HG03469 (cell line): ENCODE measurements around the gene MEX3C.

Source experiments
- ATAC-seq: cut with Tn5 transposase; IDR thresholded peaks from one replicate; pipeline ENCODE4 v1.9.1; 2021; ENCODE audit warnings: mild to moderate bottlenecking, moderate library complexity, moderate number of reproducible peaks; ENCODE audit not compliant: unreplicated experiment

Gene MEX3C

DNA sequence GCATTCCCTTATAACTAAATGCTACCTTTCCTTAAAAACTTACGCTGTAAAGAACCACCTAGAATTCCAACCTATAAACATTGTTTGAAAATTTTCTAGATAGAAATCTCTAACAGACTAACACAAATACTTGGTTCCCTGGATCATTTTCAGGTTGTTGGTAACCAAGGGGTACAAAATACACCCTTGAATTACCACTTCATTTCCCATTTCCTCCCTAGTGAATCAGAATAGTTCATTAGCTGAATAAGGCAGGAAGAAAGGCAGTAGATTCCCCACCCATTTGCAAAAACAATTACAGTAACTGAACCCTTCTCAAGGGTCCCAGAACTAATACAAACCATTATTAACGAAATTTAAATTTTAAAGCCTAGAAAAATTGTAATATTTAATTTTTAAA is 5.5 kb downstream of the MEX3C start:
- ATAC-seq = no peak

DNA sequence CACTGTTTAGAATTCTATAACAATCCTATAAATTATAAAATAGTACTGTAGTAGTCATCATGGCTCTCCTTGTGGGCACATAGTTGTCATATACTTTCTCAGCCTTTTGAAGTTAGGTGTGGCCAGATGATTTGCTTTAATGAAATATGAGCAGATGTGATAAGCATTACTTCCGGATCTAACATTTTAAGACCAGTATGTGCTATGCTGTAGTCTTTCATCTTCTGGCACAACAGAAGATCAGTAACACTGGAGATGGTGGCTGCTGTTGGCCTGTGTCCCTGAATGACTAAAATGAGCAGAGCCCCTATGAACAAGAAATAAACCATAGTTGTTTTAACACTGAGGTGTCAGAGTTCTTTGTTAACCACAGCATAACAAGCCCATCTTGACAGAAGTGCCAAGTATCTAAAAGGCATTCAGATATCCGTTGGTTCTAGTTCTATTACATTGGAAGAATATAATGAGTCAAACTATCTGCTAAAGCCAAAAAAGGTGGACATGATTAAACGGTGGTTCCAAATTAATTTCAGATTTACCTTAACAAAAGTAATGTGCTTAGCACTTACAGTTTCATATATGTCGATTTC is 6.3 kb downstream of the MEX3C start:
- no peak for ATAC-seq

DNA sequence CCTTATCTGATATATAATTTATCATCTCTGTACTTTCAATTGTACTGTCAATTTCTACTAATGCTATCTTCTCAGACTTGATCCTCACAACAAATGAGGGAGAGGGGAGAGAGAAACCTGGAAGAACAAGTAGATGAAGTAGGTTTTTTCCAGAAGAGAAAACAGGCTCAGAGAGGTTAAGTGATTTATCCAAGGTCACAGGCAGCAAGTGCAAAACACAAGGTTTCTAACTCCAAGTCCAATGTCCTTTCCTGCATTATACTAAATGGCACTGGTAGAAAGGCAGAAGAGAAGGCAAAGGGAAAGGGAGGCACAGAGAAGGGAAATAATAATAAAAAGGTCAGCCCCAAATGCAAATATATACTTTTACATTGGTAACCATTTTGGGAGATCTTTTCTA is 7.5 kb downstream of the MEX3C start:
- ATAC-seq = no peak

DNA sequence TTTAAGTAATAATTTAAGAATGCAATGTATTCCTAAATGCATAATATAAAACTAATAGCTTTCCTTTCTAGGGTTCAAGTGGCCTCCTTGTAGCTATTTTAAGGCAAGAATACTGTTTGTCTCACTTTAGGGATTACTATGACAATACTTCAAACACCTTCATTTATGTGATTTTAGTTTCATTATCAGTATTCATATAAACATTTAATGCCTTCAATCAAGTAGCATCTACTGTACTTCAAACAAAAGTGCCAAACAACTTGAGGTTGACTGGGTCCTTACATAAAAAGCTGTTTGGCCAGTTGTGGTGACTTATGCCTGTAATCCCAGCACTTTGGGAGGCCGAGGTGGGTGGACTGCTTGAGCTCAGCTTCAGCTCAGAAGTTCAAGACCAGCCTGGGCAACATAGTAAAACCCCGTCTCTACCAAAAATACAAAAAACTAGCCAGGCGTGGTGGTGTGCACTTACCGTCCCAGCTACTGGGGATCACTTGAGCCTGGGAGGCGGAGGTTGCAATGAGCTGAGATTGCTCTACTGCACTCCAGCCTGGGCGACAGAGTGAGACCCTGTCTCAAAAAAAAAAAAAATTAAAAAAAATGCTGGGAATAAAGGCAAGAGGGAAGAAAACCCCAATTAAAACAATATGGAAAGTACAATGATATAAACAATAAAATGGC is 9.3 kb downstream of the MEX3C start:
- ATAC-seq = peak; percentile 28

DNA sequence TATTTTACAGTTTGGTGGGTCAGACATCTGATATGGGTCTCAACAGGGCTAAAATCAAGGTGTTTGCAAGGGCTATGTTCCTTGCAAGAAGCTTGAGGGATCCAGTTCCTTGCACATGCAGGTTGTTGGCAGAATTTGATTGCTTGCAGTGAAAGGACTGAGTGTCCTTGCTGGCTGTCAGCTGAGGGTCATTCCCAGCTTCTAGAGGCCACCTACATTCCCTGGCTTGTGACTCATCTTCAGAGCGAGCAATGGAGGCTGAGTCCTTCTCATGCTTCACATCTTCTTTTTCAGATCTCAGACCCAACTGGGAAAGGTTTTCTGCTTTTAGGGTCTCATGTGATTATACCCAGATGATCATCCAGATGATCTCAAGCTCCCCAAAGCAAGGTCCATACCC is 12.4 kb downstream of the MEX3C start:
- ATAC-seq = no peak

DNA sequence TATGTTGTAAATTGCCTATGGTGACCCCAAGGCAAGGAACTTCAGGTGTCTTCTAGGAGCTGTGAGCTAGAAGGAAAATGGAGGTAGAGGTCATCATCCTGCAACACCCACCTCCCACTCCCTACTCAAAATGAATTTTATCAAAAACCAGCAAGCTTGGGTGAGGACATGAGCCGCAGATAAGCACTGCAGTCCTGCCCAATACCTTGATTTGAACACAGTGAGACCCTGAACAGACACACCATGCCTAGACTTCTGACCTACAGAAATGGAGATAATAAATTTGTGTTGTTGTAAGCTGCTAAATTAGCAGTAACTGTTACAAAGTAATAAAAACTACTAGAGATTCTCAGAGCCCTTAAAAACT is 13.4 kb downstream of the MEX3C start:
- ATAC-seq = no peak

DNA sequence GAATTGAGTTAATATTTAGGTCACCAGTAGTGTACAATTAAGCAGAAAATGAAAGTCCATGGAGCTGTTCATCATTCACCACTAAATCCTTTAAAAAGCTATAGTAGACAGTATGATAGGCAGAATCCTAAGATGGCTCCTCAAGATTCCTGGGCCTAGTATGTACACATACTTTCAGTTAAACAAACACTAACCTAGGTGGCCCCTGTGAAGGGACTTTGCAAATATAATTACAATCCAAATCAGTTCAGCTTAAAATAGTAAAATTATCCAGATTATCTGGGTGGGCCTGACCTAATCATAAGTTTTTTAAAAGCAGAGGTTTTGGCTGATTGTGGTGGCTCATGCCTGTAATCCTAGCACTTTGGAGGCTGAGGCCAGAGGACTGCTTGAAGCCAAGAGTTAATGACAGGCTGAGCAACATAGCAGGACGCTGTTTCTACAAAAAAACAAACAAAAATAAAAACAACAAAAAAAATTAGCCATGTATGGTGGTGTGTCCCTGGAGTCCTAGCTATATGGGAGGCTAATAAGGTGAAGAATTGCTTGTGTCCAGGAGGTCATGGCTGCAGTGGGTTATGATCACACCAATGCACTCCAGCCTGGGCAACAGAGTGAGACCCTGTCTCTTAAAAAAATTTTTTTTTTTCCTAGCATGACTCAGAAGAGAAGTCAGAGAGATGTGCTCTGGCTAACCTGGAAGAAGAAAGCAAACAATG is 13.9 kb downstream of the MEX3C start:
- no peak for ATAC-seq

DNA sequence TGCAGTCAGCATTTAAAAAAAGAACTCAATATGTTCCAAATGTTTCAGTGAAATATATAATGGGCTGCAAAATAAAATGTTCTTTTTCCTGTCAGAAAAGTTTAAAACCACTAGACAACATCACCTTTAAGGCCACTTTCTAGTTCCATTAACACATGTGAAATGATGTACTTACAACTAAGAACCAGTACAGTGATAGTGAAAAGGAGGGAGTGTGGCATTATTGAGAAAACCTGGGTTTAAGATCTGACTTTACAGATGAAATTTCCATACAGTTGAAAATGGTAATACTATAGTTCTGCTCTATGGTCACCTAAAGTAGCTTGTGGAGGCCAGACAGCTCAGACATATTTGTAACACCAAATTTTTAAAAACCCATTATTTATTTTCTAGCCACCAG is 14.7 kb downstream of the MEX3C start:
- no peak for ATAC-seq

DNA sequence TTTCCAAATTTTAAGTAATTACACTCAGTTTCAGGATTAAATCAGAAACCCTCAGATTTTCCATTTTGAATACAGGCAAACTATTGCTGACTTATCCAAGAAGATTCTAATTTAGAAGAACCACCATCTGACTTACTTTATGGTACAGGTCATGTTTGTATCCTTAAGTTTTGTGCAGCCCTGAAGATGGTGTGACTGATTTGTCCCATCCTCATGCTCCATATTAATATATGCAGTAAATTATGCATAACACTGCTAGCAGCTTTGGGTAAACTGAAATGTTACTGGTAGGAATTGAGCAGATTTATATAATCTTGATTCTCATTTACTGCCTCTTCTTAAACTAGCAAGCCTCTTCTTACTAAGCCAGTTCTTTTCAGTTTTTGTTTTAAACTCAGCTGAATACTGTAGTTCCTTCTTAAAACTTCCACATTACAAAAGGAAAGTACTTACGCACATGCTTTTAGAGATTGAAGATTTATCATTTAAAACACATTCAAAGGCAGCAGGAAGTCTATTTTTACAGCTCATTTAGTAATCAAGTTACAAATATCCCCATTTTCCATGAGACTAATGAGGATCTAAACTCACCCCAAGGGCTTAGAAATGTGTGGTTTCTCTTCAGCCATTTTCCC is 25.7 kb downstream of the MEX3C start:
- ATAC-seq = no peak

DNA sequence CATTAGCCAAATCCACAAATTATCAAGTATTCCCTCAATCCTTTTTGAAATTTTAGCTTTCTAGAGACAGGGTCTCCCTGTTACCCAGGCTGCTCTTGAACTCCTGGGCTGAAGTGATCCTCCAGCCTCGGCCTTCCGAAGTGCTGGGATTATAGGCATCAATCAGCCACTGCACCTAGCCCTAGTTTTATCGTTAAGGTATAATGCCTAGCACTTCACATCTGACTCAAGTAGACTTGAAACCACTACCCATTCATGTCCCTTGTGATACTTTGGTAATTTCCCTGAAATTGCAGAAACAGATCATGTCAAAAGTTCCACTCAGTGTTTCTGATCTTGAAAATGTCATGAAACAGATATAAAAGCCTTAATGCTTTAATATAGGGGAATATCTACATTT is 26.3 kb downstream of the MEX3C start:
- peak; percentile 58 for ATAC-seq

DNA sequence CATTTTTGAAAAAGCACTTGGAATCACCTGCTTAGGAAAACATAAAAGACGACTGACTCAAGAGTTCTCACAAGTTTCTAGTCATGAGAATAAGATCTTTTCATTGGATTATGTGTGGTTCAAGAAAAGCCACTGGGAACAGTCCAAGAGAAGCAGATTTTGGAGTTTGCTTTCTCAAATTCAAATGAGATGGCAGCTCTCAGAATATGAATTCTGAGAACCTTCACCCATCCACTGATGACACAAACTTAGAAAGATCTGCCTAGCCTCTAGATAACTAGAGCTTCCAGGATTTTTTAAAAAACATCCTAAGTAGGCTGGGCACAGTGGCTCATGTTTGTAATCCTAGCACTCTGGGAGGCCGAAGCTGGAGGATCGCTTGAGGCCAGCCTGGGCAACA is 26.8 kb downstream of the MEX3C start:
- ATAC-seq = no peak

DNA sequence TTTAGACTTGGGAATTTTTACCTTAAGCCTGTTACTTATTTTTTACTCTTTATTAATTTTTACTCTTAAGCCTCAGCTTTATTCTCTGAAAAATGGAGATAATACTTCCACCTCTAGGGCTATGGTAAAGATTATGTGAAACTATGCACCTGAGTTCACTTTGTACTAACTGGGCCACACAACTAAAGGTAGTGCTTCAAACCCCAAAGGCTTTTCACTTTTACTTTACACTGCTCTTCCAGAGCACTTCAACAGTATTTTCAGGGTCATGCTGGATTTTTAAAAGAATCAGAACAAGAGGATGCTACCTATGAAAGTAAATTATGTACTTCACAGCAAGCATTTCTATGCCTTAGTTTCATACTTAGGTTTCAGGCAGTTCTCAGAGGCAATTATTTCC is 27.8 kb downstream of the MEX3C start:
- ATAC-seq = no peak

DNA sequence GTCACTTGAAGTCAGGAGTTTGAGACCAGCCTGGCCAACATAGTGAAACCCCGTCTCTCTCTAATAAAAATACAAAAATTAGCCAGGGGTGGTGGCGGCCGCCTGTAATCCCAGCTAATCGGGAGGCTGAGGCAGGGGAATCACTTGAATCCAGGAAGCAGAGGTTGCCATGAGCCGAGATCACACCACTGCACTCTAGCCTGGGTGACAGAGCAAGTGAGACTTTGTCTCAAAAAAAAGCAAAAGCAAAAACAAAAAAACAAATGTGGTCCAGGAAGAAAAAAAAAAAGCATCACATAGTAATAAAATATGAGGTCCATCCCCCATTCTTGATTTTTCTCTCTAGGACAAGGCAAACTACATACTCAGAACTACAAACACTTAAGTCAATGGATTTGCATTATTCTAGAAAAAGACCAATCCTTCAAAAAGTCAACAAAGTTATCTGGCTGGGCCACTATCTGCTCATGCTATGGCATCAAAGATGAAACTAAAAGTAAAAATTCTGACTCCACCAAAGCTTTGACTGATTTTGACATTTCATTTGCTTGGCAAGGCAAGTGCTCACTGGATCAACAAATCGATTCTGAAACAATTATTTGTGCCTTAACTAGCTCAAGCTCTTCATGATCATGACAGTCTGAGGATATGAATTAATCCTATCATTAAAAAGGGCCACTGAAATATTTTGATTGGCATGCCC is 28.4 kb downstream of the MEX3C start:
- ATAC-seq = no peak

DNA sequence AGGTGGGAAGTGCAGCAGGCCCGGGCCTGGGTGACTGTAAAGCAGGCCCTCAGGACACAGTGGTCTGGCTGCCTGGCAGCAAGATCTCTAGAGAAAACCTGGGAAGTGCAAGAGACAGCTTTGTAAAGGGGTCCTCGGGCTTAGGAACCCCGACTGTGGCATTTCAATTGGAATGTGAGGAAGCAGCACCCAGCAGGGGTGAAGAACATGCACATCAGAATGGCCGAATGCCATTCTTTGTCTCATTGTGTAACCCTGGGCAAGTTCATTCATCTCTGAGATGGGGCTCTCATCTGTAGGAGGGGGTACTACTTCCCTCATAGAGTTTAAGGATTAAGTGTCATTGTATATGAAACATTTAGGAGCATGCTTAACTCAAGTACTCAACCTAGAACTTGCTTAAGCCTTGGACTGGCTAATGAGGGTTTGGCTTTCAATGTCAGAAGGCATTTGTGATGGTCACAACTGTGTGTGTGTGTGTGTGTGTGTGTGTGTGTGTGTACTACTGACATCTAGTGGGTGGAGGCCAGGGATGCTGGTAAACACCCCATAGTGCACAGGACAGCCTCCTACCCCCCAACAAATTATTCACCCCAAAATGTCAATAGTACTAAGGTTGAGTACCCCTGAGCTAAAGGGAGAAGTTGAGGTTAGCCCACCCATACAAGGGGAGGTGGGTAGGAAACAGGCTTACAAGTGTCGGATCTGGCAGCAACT is 29.3 kb downstream of the MEX3C start:
- no peak for ATAC-seq

DNA sequence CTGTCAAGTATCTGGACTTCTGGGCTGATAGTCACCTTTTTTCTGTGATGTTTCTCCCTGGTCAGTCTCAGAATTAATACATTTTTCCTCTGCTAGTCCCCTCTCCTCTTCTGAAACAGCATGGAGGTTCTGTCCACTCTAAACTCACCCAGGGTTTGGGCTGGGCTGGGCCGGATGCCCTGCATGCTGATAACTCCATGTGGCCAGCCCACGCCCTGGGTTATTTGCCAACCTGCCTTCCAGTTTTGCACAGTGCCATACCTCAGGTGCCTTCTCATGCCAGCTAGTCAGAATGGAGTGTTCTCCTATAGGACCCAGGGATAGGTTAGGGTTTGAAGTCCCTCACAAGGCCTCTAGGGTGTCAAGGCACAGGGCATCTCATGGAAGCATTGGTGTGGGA is 32.2 kb downstream of the MEX3C start:
- no peak for ATAC-seq

DNA sequence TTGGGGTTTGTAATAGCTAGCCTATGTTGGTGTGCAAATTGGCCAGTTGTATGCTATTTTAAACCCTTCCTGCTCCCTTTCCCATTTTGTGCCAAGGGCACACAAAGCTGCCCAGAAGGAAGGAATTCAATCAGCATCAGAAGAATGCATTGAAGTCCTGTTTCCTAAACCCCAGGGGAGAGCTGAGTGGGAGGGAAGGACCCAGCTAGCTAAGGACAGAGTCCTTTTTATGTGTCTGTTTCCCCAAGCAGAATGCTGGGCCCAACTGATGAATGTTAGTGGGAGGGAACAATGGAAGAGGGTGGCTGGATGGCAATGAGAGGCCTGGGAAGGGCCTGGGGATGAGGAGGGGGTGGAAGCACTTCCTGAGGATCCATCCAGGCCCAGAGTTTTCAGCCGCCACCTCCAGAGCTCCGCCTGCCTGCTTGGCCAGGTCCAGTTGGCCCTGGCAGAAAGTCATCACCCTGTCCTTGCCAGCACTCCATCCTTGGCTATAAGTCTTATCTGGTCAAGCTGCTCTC is 32.7 kb downstream of the MEX3C start:
- no peak for ATAC-seq

DNA sequence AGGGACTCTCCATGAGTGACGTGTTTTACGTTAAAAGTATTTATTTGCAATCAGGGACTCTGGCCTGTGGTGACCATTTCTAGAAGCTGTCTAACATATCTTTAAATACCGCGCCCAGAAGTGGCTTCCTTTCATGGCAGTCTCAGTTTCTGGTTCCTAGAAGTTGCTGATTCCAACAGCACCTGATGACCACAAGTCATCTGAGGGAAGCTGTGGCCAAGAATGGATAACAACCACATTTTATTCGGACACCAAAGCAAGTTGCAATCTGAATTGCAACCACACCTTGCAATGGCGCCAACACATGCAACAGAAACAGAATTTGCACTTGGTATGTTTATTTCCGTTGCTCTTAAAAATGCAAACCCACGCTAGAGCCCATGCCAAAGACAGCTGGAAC is 33.1 kb downstream of the MEX3C start:
- ATAC-seq = no peak

DNA sequence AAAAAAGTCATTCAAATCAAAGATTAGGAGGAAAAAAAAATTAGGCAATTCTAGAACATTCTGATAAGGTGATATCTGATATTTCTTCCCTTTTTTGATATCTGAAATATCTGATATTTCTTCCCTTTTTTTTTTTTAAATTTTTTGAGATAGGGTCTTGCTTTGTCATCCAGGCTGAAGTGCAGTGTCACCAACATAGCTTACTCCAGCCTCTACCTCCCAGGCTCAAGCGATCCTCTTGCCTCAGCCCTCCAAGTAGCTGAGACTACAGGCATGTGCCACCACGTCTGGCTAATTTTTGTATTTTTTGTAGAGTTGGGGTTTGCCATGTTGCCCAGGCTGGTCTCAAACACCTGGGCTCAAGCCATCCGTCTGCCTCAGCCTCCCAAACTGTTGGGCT is 33.9 kb downstream of the MEX3C start:
- ATAC-seq = no peak

DNA sequence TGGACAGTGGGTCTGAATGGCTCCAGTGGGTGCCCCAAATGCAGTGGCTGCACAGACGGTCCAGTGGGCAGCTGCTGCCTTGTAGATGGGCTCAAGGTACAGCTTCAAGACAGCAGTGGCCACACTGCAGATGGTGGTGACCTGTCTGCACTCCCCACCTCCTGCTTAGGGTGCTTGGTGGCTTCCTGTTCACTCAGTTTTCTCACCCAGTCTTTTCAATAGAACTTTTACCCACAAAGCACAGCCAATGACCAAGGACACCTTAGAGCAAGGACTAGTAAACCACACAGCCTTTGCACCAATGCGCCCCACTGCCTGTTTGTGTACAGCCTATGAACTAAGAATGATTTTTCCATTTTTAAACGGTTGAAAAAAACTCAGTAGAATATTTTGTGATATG is 34.9 kb downstream of the MEX3C start:
- no peak for ATAC-seq

DNA sequence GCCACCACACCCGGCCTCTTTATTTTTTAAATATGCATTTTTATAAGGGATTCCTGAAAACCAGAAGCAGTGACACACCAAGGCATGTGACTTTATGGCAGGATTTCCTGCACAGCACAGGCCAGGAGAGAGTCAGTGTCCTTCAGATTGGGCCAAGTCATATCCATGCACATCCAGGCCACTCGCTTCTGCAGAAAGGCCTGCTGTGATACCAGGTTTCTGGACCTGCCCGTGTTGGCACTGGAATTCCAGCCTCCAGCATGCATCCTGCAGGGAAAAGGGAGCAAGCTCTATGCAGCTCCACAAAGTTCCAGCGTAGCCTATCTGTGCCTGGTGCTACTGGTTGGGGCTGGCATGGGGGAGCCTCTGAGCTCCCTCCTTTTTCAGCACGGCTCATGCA is 36.8 kb downstream of the MEX3C start:
- ATAC-seq = no peak

DNA sequence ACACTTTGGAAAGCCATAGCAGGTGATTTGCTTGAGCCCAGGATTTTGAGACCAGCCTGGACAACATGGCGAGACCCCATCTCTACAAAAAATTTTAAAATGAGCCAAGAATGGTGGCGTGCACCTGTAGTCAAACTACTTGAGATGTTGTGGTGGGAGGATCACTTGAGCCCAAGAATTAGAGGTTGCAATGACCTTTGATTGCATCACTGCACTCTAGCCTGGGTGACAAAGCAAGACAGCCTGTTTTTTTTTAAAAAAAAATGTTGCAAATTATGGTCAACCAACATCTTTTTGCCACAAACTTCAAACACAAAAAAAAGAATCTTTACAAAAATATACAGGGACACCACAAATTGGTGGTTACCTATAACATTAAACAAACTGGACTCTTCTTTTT is 40.3 kb downstream of the MEX3C start:
- ATAC-seq = no peak
